ENCODE results near the gene FCMR. TPM values are rescaled to one million over a fixed set of nuclear protein-coding genes. Genes with fewer than 3 reads are reported as not detected.
A peak's percentile ranks its signal among the peaks of the same experiment; 100 is the strongest.

Gene FCMR
- total and polyA plus RNA-seq, 9 of the 15 experiments (the other 6 are each of a cell fraction or from before 2014, with no cell fraction given), result 0.11 to 0.82 (median 0.20) TPM; not detected in 5

GRCh38 chr1:206955476-206956451, 34.0 kb upstream of the FCMR start (continued):
- TF ChIP-seq ZNF318 (IDR thresholded peaks at IDR 0.05; ENCODE audit: borderline replicate concordance in 1 of 2, low read depth in 1 of 2) (no peak), ZNF445 (CRISPR knock-in tag; IDR thresholded peaks at IDR 0.05; ENCODE audit: low read depth) (no peak), POU5F1 (IDR thresholded peaks at IDR 0.05; ENCODE audit: borderline replicate concordance, low read depth, low read length, partially characterized antibody) (no peak), ATF7 (IDR thresholded peaks at IDR 0.05) (0 out of 2 replicates have a peak, but pooled peaks have one; percentile 14), EP300 (IDR thresholded peaks at IDR 0.05; ENCODE audit: low read length) (peak; percentile 9; the same call in 1 of the 2 replicates), ZNF699 (CRISPR knock-in tag; IDR thresholded peaks at IDR 0.05; ENCODE audit: insufficient replicate concordance) (no peak), ZNF124 (CRISPR knock-in tag; IDR thresholded peaks at IDR 0.05) (no peak), POLR2A (conservative IDR thresholded peaks at IDR 0.05) (no peak), ILK (tag; IDR thresholded peaks at IDR 0.05; ENCODE audit: borderline replicate concordance, low read depth) (no peak), CXXC5 (CRISPR knock-in tag; IDR thresholded peaks at IDR 0.05) (peak; percentile 36; the same call in 1 of the 2 replicates), FOXA1 (IDR thresholded peaks at IDR 0.05; ENCODE audit: borderline replicate concordance) (no peak), ARNT (IDR thresholded peaks at IDR 0.05) (no peak), PTRF (tag; IDR thresholded peaks at IDR 0.05) (peak; percentile 16; the same call in 1 of the 2 replicates), ETV6 (IDR thresholded peaks at IDR 0.05; ENCODE audit: borderline replicate concordance in 1 of 2, low read depth in 2 of 2, low read length in 1 of 2) (no peak), ETV6 (CRISPR knock-in tag; IDR thresholded peaks at IDR 0.05; ENCODE audit: borderline replicate concordance) (no peak), UBTF (IDR thresholded peaks at IDR 0.05; ENCODE audit: borderline replicate concordance in 1 of 2, low read depth in 2 of 2, low read length in 2 of 2) (peak in 1 of 2 experiments; percentile 70; a peak in 1 of 4 replicates)

All from K562 (cell line).